Caco-2 (cell line): ENCODE measurements around the gene SLC18A2. TPM values are rescaled to one million over a fixed set of nuclear protein-coding genes. Genes with fewer than 3 reads are reported as not detected.

Experiments
- BruUV-seq: library from RNA; stranded (reverse); fragments of 400-500 nt; replicated peaks from 2 replicates; lab custom pipeline; 2021; lab: Mats Ljungman, UMichigan
- CTCF ChIA-PET: fragments of 300-600 bp; sonication (Branson Sonifier 250); formaldehyde crosslinking; loops from one replicate; lab custom pipeline; 2022; ENCODE audit warnings: antibody characterized with exemption; lab: Charles Lee
- POLR2A ChIA-PET: fragments of 300-600 bp; sonication (Branson Sonifier 250); formaldehyde crosslinking; loops from one replicate; lab custom pipeline; 2022; ENCODE audit warnings: antibody characterized with exemption; lab: Charles Lee
- DNase-seq, 2 experiments: peaks; one replicate each; pipeline versions ENCODE4 v3.0.0 to v3.0.0-alpha.2; 2020 to 2022
- H3K27me3 ChIP-seq: replicated peaks from 2 replicates; pipeline ENCODE4 v1.6.0; 2011; ENCODE audit warnings: low read length; ENCODE audit not compliant: control insufficient read depth, insufficient read depth
- H3K36me3 ChIP-seq: 2 replicates; pipeline ENCODE4 v1.5.1; 2011; ENCODE audit warnings: low read length; ENCODE audit not compliant: control insufficient read depth, insufficient read depth
- H3K4me1 ChIP-seq: fragments of 250-450 bp; sonication (Bioruptor Pico); 2 replicates; pipeline ENCODE4 v1.5.1; 2020; ENCODE audit warnings: mild to moderate bottlenecking
- H3K4me3 ChIP-seq: 2 replicates; pipeline ENCODE4 v1.5.1; 2011; ENCODE audit warnings: low read depth, mild to moderate bottlenecking, control low read depth, low read length
- H3K9me3 ChIP-seq: fragments of 250-450 bp; sonication (Bioruptor Pico); 2 replicates; pipeline ENCODE4 v1.5.1; 2020; ENCODE audit warnings: mild to moderate bottlenecking, moderate library complexity
- H3K27ac Mint-ChIP-seq: one replicate; pipeline ENCODE4 v1.8.0; 2022; ENCODE audit warnings: mixed read lengths; ENCODE audit not compliant: unreplicated experiment
- H3K27me3 Mint-ChIP-seq: one replicate; pipeline ENCODE4 v1.8.0; 2022; ENCODE audit warnings: mixed read lengths; ENCODE audit not compliant: insufficient read depth, unreplicated experiment
- H3K36me3 Mint-ChIP-seq: one replicate; pipeline ENCODE4 v1.8.0; 2022; ENCODE audit warnings: mild to moderate bottlenecking, mixed read lengths; ENCODE audit not compliant: insufficient read depth, unreplicated experiment
- H3K4me1 Mint-ChIP-seq: one replicate; pipeline ENCODE4 v1.8.0; 2022; ENCODE audit warnings: low read depth, mixed read lengths; ENCODE audit not compliant: unreplicated experiment
- H3K4me3 Mint-ChIP-seq: one replicate; pipeline ENCODE4 v1.8.0; 2022; ENCODE audit warnings: mild to moderate bottlenecking, moderate library complexity, mixed read lengths; ENCODE audit not compliant: unreplicated experiment
- H3K9me3 Mint-ChIP-seq: one replicate; pipeline ENCODE4 v1.8.0; 2022; ENCODE audit warnings: mixed read lengths; ENCODE audit not compliant: unreplicated experiment
- intact Hi-C: fragments of 100-400 bp; cut with micrococcal nuclease; formaldehyde crosslinking; loops from one replicate; pipeline ENCODE4 v1.10.0; 2022; ENCODE audit not compliant: unreplicated experiment
- total RNA-seq: library from RNA; stranded (reverse); gene quantifications from 2 replicates; pipeline ENCODE4 v1.2.3, GENCODE V29; 2022
- TF ChIP-seq, protein P1 (sequence below), 2 experiments: fragments of 200-600 bp in 1 of 2; IDR thresholded peaks; 1 replicate in 1 of 2; 2 replicates in 1 of 2; pipeline versions ENCODE4 v1.5.1 to v1.8.0; 2011 to 2022; ENCODE audit warnings: antibody characterized with exemption in 1 of 2, control low read depth in 1 of 2, inconsistent platforms in 1 of 2, low read depth in 1 of 2, low read length in 1 of 2, mild to moderate bottlenecking in 1 of 2, moderate library complexity in 1 of 2; ENCODE audit not compliant: insufficient read depth in 1 of 2, severe bottlenecking in 1 of 2, unreplicated experiment in 1 of 2

SLC18A2 gene
- total RNA-seq, 1 experiment from 2014 or later: not detected

- no peak for DNase-seq
- H3K36me3 Mint-ChIP-seq: peaks cover 4% of the 10 kb centered on the region
- no TSS peak for BruUV-seq
- H3K4me3 Mint-ChIP-seq: no peak overlapping the region
- intact Hi-C loops: no loop called here
- Histone ChIP-seq H3K4me3 (no peak overlapping the region), H3K4me1 (no peaks in the 10 kb centered on the region), H3K27me3 (no peaks in the 10 kb centered on the region), H3K9me3 (no peaks in the 10 kb centered on the region), H3K36me3 (no peaks in the 10 kb centered on the region)
- POLR2A ChIA-PET: no interaction called here
- CTCF ChIA-PET: no interaction called here
- no peak overlapping the region for H3K27ac Mint-ChIP-seq
- H3K27me3 Mint-ChIP-seq: no peaks in the 10 kb centered on the region
- no peaks in the 10 kb centered on the region for H3K9me3 Mint-ChIP-seq
- H3K4me1 Mint-ChIP-seq: no peaks in the 10 kb centered on the region
- TF ChIP-seq, protein P1, sequence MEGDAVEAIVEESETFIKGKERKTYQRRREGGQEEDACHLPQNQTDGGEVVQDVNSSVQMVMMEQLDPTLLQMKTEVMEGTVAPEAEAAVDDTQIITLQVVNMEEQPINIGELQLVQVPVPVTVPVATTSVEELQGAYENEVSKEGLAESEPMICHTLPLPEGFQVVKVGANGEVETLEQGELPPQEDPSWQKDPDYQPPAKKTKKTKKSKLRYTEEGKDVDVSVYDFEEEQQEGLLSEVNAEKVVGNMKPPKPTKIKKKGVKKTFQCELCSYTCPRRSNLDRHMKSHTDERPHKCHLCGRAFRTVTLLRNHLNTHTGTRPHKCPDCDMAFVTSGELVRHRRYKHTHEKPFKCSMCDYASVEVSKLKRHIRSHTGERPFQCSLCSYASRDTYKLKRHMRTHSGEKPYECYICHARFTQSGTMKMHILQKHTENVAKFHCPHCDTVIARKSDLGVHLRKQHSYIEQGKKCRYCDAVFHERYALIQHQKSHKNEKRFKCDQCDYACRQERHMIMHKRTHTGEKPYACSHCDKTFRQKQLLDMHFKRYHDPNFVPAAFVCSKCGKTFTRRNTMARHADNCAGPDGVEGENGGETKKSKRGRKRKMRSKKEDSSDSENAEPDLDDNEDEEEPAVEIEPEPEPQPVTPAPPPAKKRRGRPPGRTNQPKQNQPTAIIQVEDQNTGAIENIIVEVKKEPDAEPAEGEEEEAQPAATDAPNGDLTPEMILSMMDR (IDR thresholded peaks at IDR 0.05; ENCODE audit: insufficient read depth in 1 of 2, low read depth in 1 of 2, low read length in 1 of 2, severe bottlenecking in 1 of 2, unreplicated experiment in 1 of 2): no peak
Measured at GRCh38 chr10:117294039-117294645, 53.2 kb downstream of the SLC18A2 start.

DNA sequence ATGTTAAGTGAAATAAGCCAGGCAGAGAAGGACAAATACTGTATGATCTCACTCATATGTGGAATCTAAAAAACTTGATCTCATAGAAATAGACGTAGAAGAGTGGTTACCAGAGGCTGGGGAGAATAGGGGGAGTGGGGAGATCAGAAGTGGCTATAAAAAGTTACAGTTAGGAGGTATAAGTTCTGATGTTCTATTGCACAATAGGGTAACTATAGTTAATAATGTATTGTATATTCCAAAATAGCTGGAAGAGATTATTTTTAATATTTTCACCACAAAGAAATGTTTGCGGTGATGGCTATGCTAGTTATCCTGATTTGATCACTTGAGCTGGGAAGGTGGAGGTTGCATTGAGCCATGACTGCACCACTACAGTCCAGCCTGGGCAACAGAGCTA, 53.8 kb downstream of the SLC18A2 start:
- Mint-ChIP-seq H3K9me3 (no peaks in the 10 kb centered on the region), H3K4me1 (no peaks in the 10 kb centered on the region), H3K27ac (no peak overlapping the region), H3K27me3 (no peaks in the 10 kb centered on the region), H3K4me3 (no peak overlapping the region), H3K36me3 (peaks cover 4% of the 10 kb centered on the region)
- Histone ChIP-seq H3K9me3 (0 out of 2 replicates have a peak, but pooled peaks cover 3% of the 10 kb centered on the region), H3K4me1 (no peaks in the 10 kb centered on the region), H3K36me3 (no peaks in the 10 kb centered on the region), H3K27me3 (no peaks in the 10 kb centered on the region), H3K4me3 (no peak overlapping the region)
- CTCF ChIA-PET: no interaction called here
- BruUV-seq: no TSS peak
- DNase-seq: no peak
- TF ChIP-seq, protein P1 (IDR thresholded peaks at IDR 0.05; ENCODE audit: insufficient read depth in 1 of 2, low read depth in 1 of 2, low read length in 1 of 2, severe bottlenecking in 1 of 2, unreplicated experiment in 1 of 2): no peak
- POLR2A ChIA-PET: no interaction called here
- intact Hi-C loops: no loop called here

DNA sequence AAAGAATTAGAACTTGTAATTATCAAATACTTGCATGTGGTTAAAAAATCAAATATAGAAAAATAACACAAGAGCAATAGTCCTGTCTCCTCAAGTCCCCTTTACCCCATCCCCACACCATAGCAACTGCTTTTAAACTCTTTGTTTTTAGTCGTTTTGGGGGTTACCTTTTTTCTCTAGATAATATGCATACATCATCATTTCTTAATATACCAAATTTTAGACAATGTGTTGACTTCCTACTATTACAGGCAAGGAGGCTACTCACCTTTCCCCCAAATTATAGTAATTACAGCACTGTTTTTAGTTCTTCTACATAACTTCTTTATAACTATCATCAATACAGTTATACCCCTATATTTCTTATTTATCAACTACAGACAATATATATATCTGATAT, 57.3 kb downstream of the SLC18A2 start:
- no TSS peak for BruUV-seq
- POLR2A ChIA-PET: no interaction called here
- no peak overlapping the region for H3K4me3 ChIP-seq
- Mint-ChIP-seq H3K27ac (no peak overlapping the region), H3K36me3 (peaks cover 24% of the 10 kb centered on the region), H3K27me3 (no peaks in the 10 kb centered on the region), H3K4me3 (no peak overlapping the region), H3K4me1 (no peaks in the 10 kb centered on the region), H3K9me3 (no peaks in the 10 kb centered on the region)
- no peaks in the 10 kb centered on the region for H3K27me3 ChIP-seq
- no peak for DNase-seq
- H3K4me1 ChIP-seq: no peaks in the 10 kb centered on the region
- CTCF ChIA-PET: no interaction called here
- intact Hi-C loops: no loop called here
- H3K36me3 ChIP-seq: no peaks in the 10 kb centered on the region
- H3K9me3 ChIP-seq: 0 out of 2 replicates have a peak, but pooled peaks cover 3% of the 10 kb centered on the region
- TF ChIP-seq, protein P1 (IDR thresholded peaks at IDR 0.05; ENCODE audit: insufficient read depth in 1 of 2, low read depth in 1 of 2, low read length in 1 of 2, severe bottlenecking in 1 of 2, unreplicated experiment in 1 of 2): no peak
